ENCODE results near the gene TSEN2. TPM values are rescaled to one million over a fixed set of nuclear protein-coding genes. Genes with fewer than 3 reads are reported as not detected.

The TSEN2 gene
- total RNA-seq, 1 experiment from 2014 or later: 22.0 TPM

DNA sequence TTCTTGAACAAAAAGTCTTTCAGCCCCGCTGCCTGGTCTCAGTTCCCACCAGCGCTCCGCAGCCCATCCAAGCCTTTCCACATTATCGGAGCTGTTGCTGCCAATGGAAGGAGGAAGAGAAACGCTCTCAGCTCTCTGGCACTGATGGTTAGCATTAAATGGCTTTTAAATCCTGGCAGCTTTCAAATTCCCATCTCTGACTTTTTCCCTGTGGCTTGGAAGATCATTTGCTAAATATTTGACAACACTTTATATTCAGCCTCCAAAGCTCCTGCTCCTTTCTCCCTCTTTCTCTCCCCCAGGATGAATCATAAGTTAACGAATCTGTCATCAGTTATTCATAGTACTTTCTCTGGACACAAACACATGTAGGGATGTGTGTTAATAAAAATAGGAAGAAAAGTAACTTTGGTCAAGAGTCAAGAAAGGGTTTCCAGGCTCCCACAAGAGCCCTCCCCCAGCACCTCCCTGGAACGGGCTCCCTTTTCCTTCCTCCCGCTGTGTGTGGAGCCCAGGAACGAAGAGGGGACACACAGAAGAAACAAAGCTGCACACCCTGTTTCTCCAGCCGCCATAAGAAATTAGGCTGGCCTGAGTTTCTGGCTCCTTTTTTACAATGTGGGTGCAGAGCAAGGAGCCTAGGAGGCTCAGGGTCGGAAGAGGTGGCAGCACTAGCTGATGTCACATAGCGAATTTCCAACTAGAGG, 47.6 kb upstream of the TSEN2 start:
- Mint-ChIP-seq H3K27me3 (ENCODE audit: low read depth) (peaks cover 7% of the 10 kb centered on the region), H3K4me3 (no peak overlapping the region), H3K36me3 (ENCODE audit: insufficient read depth in 1 of 3, low read depth in 3 of 3) (no peaks in the 10 kb centered on the region), H3K9me3 (no peaks in the 10 kb centered on the region), H3K4me1 (peaks cover 7 to 9% of the 10 kb centered on the region in 2 experiments), H3K27ac (no peak overlapping the region)
- Histone ChIP-seq H3K4me2 (ENCODE audit: insufficient read depth, insufficient read length, low read length) (no peak overlapping the region), H3K79me2 (ENCODE audit: insufficient read depth, low read length) (no peaks in the 10 kb centered on the region), H2AFZ (ENCODE audit: low read length) (no peak overlapping the region), H3K23ac (ENCODE audit: insufficient read length, low read depth, low read length) (no peak overlapping the region), H4K20me1 (ENCODE audit: control insufficient read depth, insufficient read depth, insufficient read length) (no peaks in the 10 kb centered on the region), H3K56ac (ENCODE audit: insufficient read length, low read depth, low read length) (no peak overlapping the region), H3K23me2 (ENCODE audit: insufficient read length, low read depth, low read length, poor library complexity, severe bottlenecking) (no peaks in the 10 kb centered on the region), H2BK20ac (ENCODE audit: low read depth, low read length, poor library complexity, severe bottlenecking) (no peak overlapping the region), H3K27me3 (ENCODE audit: insufficient read depth, low read length) (no peaks in the 10 kb centered on the region), H3K9me3 (ENCODE audit: control insufficient read depth, low read depth, low read length) (no peaks in the 10 kb centered on the region), H3K27ac (ENCODE audit: insufficient read length, low read depth, low read length) (no peak overlapping the region), H3K79me1 (ENCODE audit: insufficient read depth, low read depth, low read length, poor library complexity, severe bottlenecking) (no peaks in the 10 kb centered on the region), H2AK5ac (ENCODE audit: insufficient read length, low read length) (no peak overlapping the region), H2BK5ac (ENCODE audit: insufficient read length, low read length) (no peak overlapping the region), H3K14ac (ENCODE audit: insufficient read depth, low read length) (no peak overlapping the region), H4K5ac (ENCODE audit: insufficient read length, low read depth, low read length) (no peak overlapping the region), H2BK120ac (ENCODE audit: low read depth, low read length, poor library complexity, severe bottlenecking) (no peak overlapping the region), H2BK15ac (ENCODE audit: low read depth, low read length) (no peak overlapping the region), H3K4me1 (ENCODE audit: insufficient read depth, low read length) (no peaks in the 10 kb centered on the region), H3K18ac (ENCODE audit: insufficient read length, low read depth, low read length) (no peak overlapping the region), H4K91ac (ENCODE audit: insufficient read length, low read depth, low read length) (no peak overlapping the region), H4K8ac (replicated peaks; ENCODE audit: insufficient read length, low read depth, low read length) (no peak overlapping the region), H3K9ac (ENCODE audit: extremely low read depth, insufficient read length, low read length) (no peak overlapping the region), H2BK12ac (ENCODE audit: insufficient read length, low read depth, low read length) (no peak overlapping the region), H3T11ph (ENCODE audit: low read length) (no peak overlapping the region), H3K4ac (ENCODE audit: low read depth, low read length) (no peak overlapping the region)
- whole genome bisulfite sequencing (ENCODE audit: extremely low coverage, insufficient read length, low lambda C conversion rate): no CpG with 5 or more reads among the region's 12 CpGs
- DNase-seq: no peak
- no peak for TF ChIP-seq CTCF (conservative IDR thresholded peaks at IDR 0.05)

Data from H9 (cell line).